HL-60 (cell line): ENCODE results near the gene BLOC1S5.
"Not testable (repeated sequence)": the region's sequence is repeated elsewhere in the genome, so short reads cannot be mapped to it uniquely, and the experiment has no call there.

ENCODE experiments used
- CTCF ChIP-seq: IDR thresholded peaks from one replicate; pipeline ENCODE4 v1.5.1; 2011; ENCODE audit warnings: low read length, control low read depth, inconsistent platforms; ENCODE audit not compliant: insufficient read depth
- POLR2AphosphoS5 ChIP-seq: IDR thresholded peaks from 2 replicates; pipeline ENCODE4 v1.6.1; 2012; ENCODE audit warnings: low read depth

- not testable (repeated sequence) for TF ChIP-seq CTCF, POLR2AphosphoS5
Measured at GRCh38 chr6:8034107-8034506, 30.1 kb downstream of the BLOC1S5 start.
